AG09309 (cell line): ENCODE results near the gene PIPOX.

Source experiments
- DNase-seq: peaks from one replicate; pipeline ENCODE4 v3.0.0-alpha.2; 2010; ENCODE audit warnings: low read depth
- H3K4me3 ChIP-seq: 2 replicates; pipeline ENCODE4 v1.5.1; 2011; ENCODE audit warnings: mild to moderate bottlenecking, low read depth, low read length, moderate library complexity; ENCODE audit not compliant: control insufficient read depth
- CTCF ChIP-seq: IDR thresholded peaks from 2 replicates; pipeline ENCODE4 v1.5.1; 2011; ENCODE audit warnings: mild to moderate bottlenecking, low read depth, low read length, inconsistent platforms; ENCODE audit not compliant: insufficient read depth, control insufficient read depth; ENCODE audit errors: missing control alignments

PIPOX gene

DNA sequence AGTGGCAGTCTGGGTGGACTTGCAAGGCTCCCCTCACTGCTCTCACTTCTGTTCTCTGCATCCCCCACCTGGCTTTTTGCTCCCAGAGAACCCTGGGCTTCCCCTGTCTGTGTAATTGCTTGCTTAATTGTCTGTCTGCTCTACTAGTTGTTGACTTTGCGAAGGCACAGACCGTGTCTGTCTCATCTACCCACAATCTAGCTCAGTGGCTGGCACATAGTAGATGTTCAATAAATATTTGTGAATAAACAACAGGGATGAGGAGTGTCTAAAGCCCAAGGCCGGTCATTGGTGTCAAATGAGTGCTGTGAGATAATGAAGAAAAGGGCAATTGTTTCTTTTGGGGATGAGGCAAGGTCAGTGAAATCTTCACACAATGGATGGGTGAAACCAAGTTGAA is 34.4 kb upstream of the PIPOX start:
- no peak overlapping the region for H3K4me3 ChIP-seq
- DNase-seq = no peak
- TF ChIP-seq CTCF = no peak

DNA sequence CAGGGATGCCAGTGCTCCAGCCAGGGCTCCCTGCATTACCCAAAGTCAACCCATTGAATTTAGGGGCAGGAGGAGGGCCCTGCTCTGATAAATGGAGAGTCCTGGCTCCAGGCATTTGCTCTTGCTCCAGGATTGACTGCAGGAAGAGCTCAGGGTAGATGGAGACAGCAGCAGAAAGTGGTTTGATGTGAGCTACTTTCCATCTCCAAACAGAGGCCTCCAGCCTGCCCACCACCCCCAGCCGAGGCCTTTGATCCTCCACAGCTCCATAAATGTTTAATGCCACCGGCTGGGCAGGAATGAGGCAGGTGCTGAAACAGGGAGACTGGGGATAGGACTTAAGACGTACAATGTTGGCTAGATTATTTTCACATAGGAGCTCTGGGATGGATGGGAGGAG is 32.8 kb upstream of the PIPOX start:
- no peak for DNase-seq
- TF ChIP-seq CTCF = no peak
- no peak overlapping the region for H3K4me3 ChIP-seq

GRCh38 chr17:29010586-29010985 is 32.4 kb upstream of the PIPOX start:
- TF ChIP-seq CTCF = no peak
- no peak overlapping the region for H3K4me3 ChIP-seq
- DNase-seq = no peak

- H3K4me3 ChIP-seq = no peak overlapping the region
- no peak for TF ChIP-seq CTCF
- no peak for DNase-seq
These were observed 30.4 kb upstream of the PIPOX start for GRCh38 chr17:29012535-29012934.

DNA sequence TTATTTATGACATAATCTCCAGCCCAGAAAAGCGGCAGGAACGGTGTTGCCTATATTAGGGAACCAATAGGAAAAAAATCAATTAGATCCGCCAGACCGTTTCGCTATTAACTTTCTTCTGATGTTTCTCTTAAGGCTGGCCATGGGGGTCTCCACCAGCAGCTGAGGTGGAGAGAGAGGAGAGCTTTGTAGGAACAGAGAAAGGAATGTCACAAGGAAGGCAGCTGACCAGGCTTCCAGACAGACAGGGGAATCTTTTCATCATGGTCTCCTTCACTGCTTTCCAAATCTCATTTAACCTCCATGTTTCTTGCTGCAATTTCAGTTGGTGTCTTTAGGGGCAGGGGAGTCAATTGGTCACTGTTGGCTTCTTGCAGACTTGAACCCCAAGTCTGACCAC is 28.2 kb upstream of the PIPOX start:
- no peak for DNase-seq

DNA sequence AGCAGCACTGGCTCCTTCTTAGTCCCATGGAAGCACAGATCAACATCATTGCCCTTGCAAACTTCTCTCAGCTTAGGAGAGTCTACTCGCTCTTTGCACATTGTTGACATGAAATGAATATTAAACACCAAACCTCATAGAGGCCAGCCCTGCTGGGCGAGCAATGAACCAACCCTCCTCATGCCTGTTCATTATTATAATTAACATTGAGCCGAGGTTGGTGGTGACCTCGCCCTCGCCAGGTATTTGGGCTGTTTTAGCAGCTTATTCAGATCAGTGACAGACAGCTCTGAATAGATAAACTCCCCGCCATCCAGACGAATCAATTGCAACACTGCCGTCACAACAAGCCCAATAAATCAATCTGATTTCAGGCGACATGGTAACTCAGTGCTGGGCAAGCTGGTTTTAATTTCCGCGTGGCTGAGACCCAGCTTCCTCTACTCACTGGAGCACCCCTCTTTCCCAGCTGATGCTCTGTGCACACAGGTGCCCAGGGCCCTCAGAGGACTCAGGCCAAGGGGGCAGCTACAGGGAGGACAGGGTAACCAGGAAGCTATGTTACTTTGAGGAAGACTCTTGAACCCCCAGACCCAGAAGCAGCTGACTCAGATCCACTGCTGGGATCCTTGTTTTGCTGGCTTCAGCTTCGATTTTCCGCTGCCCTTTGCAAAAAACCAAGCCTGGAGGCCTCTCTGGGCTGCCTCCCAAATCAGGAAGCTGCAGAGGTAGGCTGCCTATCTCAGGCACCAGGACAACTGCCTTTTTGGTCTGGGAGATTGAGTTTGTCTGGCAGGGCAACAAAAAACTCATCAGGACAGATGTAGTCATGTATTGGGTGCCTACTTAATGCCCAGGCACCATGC is 26.4 kb upstream of the PIPOX start:
- TF ChIP-seq CTCF = no peak
- DNase-seq = no peak
- no peak overlapping the region for H3K4me3 ChIP-seq

More for the DNA sequence above, 28.2 kb upstream of the PIPOX start:
- H3K4me3 ChIP-seq = no peak overlapping the region
- no peak for TF ChIP-seq CTCF
